Activated CD4-positive, alpha-beta T cell treated with anti-CD3 and anti-CD28 coated beads for 36 hours (primary cell): ENCODE results near the gene SLC12A1. TPM values are rescaled to one million over a fixed set of nuclear protein-coding genes. Genes with fewer than 3 reads are reported as not detected.

Source experiments
- ATAC-seq: fragments of 200-7000 bp; cut with Tn5 transposase; one replicate; pipeline ENCODE4 v1.10.0; 2021; ENCODE audit warnings: mild to moderate bottlenecking, moderate library complexity
- CTCF ChIA-PET: fragments of 350-600 bp; sonication (Branson Sonifier 250); formaldehyde crosslinking; loops from one replicate; lab custom pipeline; 2021; ENCODE audit warnings: antibody characterized with exemption; lab: Charles Lee
- POLR2A ChIA-PET: fragments of 350-600 bp; sonication (Branson Sonifier 250); formaldehyde crosslinking; loops from one replicate; lab custom pipeline; 2021; ENCODE audit warnings: antibody characterized with exemption, inconsistent platforms; lab: Charles Lee
- DNase-seq: peaks from one replicate; pipeline ENCODE4 v3.0.0-alpha.2; 2020
- H3K27ac Mint-ChIP-seq: one replicate; pipeline ENCODE4 v1.8.0; 2021; ENCODE audit warnings: mixed read lengths
- H3K27me3 Mint-ChIP-seq: one replicate; pipeline ENCODE4 v1.8.0; 2021; ENCODE audit warnings: mixed read lengths
- H3K36me3 Mint-ChIP-seq: one replicate; pipeline ENCODE4 v1.8.0; 2021; ENCODE audit warnings: low read depth, mixed read lengths
- H3K4me1 Mint-ChIP-seq: one replicate; pipeline ENCODE4 v1.8.0; 2021; ENCODE audit warnings: mixed read lengths
- H3K4me3 Mint-ChIP-seq: one replicate; pipeline ENCODE4 v1.8.0; 2021; ENCODE audit warnings: mild to moderate bottlenecking, moderate library complexity, mixed read lengths
- H3K9me3 Mint-ChIP-seq: one replicate; pipeline ENCODE4 v1.8.0; 2021; ENCODE audit warnings: low read depth, mixed read lengths
- intact Hi-C, 2 experiments: fragments of 100-400 bp; cut with DNase I in 1 of 2; cut with micrococcal nuclease in 1 of 2; formaldehyde crosslinking; loops; one replicate each; pipeline versions ENCODE4 v1.14.2 to v1.15.1; 2022 to 2024; cut with DNase I, micrococcal nuclease
- total RNA-seq, 2 experiments: library from RNA; stranded (reverse); gene quantifications; one replicate each; pipeline ENCODE4 v1.2.3, GENCODE V29; 2021

The SLC12A1 gene
- total RNA-seq, 2 experiments from 2014 or later, result not detected

- Mint-ChIP-seq H3K27ac (no peak overlapping the region), H3K36me3 (no peaks in the 10 kb centered on the region), H3K9me3 (no peaks in the 10 kb centered on the region), H3K4me3 (peak overlapping the region; percentile 4), H3K27me3 (peaks cover 40% of the 10 kb centered on the region), H3K4me1 (peaks cover 6% of the 10 kb centered on the region)
- ATAC-seq (no peak), DNase-seq (peak; percentile 71)
- intact Hi-C loops, result no loop called here
- ChIA-PET CTCF (no interaction called here), POLR2A (no interaction called here)
Measured at GRCh38 chr15:48190932-48191573, 15.0 kb upstream of the SLC12A1 start.

DNA sequence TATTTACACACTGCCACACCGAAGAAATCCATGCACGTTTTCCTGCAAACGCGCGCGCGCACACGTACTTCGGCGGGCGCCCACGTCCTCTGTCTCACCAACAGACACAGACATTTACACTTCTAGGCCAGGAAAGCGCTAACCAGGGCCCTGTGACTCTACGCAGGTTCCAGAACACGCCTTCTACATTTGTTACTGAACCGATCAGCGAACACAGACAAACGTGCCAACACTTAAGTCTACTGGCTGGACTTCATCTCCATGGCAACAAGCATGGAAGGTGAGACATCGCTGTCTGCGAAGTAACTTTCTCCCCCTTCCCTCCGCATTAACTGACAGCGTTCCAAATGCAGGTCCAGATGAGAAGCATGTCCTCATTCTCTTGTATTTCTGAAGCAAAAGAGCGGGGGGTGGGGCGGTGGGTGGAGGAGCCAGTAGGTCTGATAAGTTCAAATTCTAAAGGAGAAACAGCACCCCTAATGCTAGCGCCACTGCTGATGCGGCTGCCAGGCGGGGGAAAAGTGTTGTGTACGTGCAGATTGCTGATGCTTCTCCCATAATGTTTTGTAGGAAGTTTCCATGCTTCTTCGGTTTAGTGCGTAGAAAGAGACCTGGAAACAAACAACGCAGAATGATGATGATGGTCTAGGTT is 14.4 kb upstream of the SLC12A1 start, which contains the start of gene CTXN2:
TSS of gene CTXN2 (plus strand) at position 92 of the 652 bp plus-strand sequence. CDS start 9,636 bp downstream, outside the sequence.
- intact Hi-C loops, result no loop called here
- ATAC-seq (no peak), DNase-seq (no peak)
- ChIA-PET POLR2A (no interaction called here), CTCF (no interaction called here)
- Mint-ChIP-seq H3K36me3 (no peaks in the 10 kb centered on the region), H3K27ac (no peak within 1 kb of the TSS), H3K4me1 (peaks cover 6% of the 10 kb centered on the region), H3K9me3 (no peaks in the 10 kb centered on the region), H3K4me3 (peak within 1 kb of the TSS; percentile 4), H3K27me3 (peaks cover 41% of the 10 kb centered on the region)

DNA sequence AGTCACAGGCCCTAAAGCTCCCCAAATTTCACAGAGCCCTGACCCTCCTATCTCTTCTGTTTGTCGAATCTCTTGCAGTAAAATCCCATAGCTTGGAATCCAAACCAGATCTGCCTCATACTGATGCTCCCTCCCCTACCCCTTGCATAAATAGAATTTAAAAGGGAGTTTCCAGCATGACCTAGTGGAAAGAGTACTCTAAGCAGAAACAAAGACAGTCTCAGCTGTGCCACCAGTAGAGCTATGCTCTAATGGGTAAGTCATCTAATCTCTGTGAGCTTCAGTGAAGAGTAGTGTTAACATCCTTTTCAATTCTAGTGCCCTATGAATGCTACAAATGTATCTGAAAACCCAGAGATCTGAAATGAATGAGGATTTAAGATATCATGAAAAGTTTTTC is 4.0 kb upstream of the SLC12A1 start:
- CTCF ChIA-PET, result interaction anchor here (2.3 kb wide), 1 partner anchor 10 kb away, joined by 6 read pairs; no protein-coding TSS in a partner anchor

DNA sequence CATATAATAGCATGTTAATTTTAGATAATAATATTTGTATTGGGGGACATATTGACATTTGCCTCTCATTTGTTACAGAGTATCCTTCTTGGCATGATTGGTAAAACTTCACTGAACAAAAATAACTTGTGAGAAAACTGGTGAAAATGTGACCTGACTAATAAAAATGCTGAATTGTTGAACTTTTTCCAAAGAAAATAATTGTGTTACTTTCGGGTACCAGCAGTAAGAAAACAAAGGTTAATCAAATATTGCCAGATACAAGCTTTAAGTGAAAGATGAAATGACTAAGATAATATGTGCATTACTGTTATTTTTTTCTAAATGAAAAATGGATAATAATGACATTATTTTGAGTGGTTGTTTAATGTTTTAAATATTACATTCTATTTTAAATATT is 15.2 kb downstream of the SLC12A1 start:
- Mint-ChIP-seq H3K27ac (no peak overlapping the region), H3K27me3 (no peaks in the 10 kb centered on the region), H3K9me3 (no peaks in the 10 kb centered on the region), H3K4me3 (no peak overlapping the region), H3K4me1 (no peaks in the 10 kb centered on the region), H3K36me3 (no peaks in the 10 kb centered on the region)
- DNase-seq (no peak), ATAC-seq (no peak)
- CTCF ChIA-PET, result no interaction called here
- POLR2A ChIA-PET, result no interaction called here
- intact Hi-C loops, result no loop called here

More for the DNA sequence above, 4.0 kb upstream of the SLC12A1 start:
- no peaks in the 10 kb centered on the region for H3K36me3 Mint-ChIP-seq
- ATAC-seq (no peak), DNase-seq (no peak)
- peaks cover 19% of the 10 kb centered on the region for H3K27me3 Mint-ChIP-seq
- H3K9me3 Mint-ChIP-seq, result no peaks in the 10 kb centered on the region
- POLR2A ChIA-PET, result no interaction called here
- intact Hi-C loops, result no loop called here
- no peaks in the 10 kb centered on the region for H3K4me1 Mint-ChIP-seq
- no peak overlapping the region for H3K4me3 Mint-ChIP-seq
- no peak overlapping the region for H3K27ac Mint-ChIP-seq

DNA sequence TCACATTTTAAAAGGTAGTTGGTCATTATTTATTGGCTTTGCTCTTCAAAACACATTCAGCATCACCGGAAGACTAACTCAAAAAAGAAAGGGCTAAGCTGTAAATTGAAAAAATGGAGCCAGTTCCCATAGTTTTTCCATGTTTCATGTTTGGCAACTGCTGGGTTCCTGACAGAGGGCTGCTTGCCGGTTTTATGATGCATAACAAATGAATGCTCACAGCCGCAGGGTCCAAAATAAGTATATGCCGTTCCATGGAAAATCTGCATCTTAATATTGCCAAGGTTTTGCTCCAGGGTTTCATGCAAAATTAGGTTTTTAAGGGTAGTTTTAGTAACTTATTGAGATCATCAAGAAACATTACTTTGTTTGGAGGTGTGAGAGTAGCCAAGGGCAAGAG is 15.8 kb downstream of the SLC12A1 start:
- no peak for DNase-seq
- H3K9me3 Mint-ChIP-seq, result no peaks in the 10 kb centered on the region
- no peak overlapping the region for H3K4me3 Mint-ChIP-seq
- no peaks in the 10 kb centered on the region for H3K36me3 Mint-ChIP-seq
- ChIA-PET CTCF (no interaction called here), POLR2A (no interaction called here)
- no peaks in the 10 kb centered on the region for H3K4me1 Mint-ChIP-seq
- no peak for ATAC-seq
- no peak overlapping the region for H3K27ac Mint-ChIP-seq
- peaks cover under 1% of the 10 kb centered on the region for H3K27me3 Mint-ChIP-seq
- intact Hi-C loops, result no loop called here

GRCh38 chr15:48222627-48223026 is 16.5 kb downstream of the SLC12A1 start:
- Mint-ChIP-seq H3K4me1 (no peaks in the 10 kb centered on the region), H3K4me3 (no peak overlapping the region), H3K36me3 (no peaks in the 10 kb centered on the region), H3K27me3 (peaks cover 3% of the 10 kb centered on the region), H3K27ac (no peak overlapping the region), H3K9me3 (no peaks in the 10 kb centered on the region)
- no peak for ATAC-seq
- intact Hi-C loops, result no loop called here
- DNase-seq, result no peak
- CTCF ChIA-PET, result interaction anchor here (0.6 kb wide), 1 partner anchor 156 kb away, joined by 3 read pairs; no protein-coding TSS in a partner anchor
- POLR2A ChIA-PET, result no interaction called here

- Mint-ChIP-seq H3K4me3 (no peak overlapping the region), H3K9me3 (no peaks in the 10 kb centered on the region), H3K27me3 (peaks cover 3% of the 10 kb centered on the region), H3K4me1 (no peaks in the 10 kb centered on the region), H3K27ac (no peak overlapping the region), H3K36me3 (no peaks in the 10 kb centered on the region)
- DNase-seq (no peak), ATAC-seq (no peak)
- CTCF ChIA-PET, result no interaction called here
- POLR2A ChIA-PET, result no interaction called here
- intact Hi-C loops, result no loop called here
Measured at GRCh38 chr15:48225771-48226170, 19.7 kb downstream of the SLC12A1 start.

DNA sequence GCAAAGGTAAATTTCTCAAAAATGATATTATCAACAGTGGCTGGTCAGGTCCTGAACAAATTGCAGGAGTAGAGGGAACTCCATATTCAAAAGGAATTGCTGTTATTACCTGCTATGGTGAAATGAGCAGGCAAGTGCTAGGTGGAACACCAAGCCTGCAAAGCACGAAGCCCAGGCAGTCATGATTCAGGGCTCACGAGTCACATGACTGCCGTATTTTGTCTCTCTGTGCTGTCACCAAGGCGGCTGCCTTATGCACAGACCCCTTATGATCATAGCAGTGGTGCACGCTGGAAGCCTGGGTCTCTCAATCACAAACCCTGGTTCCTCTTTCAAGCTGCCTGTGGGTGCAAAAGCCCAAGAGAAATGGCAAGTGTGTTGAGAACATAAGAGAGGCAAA is 24.4 kb downstream of the SLC12A1 start:
- no peak overlapping the region for H3K4me3 Mint-ChIP-seq
- no peak for ATAC-seq
- no peak for DNase-seq
- intact Hi-C loops, result no loop called here
- H3K27me3 Mint-ChIP-seq, result peaks cover 10% of the 10 kb centered on the region
- H3K36me3 Mint-ChIP-seq, result no peaks in the 10 kb centered on the region
- H3K4me1 Mint-ChIP-seq, result no peaks in the 10 kb centered on the region
- H3K27ac Mint-ChIP-seq, result no peak overlapping the region
- CTCF ChIA-PET, result no interaction called here
- POLR2A ChIA-PET, result no interaction called here
- H3K9me3 Mint-ChIP-seq, result no peaks in the 10 kb centered on the region

GRCh38 chr15:48233246-48233645 is 27.1 kb downstream of the SLC12A1 start:
- ChIA-PET POLR2A (no interaction called here), CTCF (interaction anchor here (0.9 kb wide), 1 partner anchor 191 kb away, joined by 3 read pairs; no protein-coding TSS in a partner anchor)
- no peak overlapping the region for H3K27ac Mint-ChIP-seq
- no peak for DNase-seq
- H3K9me3 Mint-ChIP-seq, result no peaks in the 10 kb centered on the region
- no peaks in the 10 kb centered on the region for H3K4me1 Mint-ChIP-seq
- peaks cover 8% of the 10 kb centered on the region for H3K27me3 Mint-ChIP-seq
- ATAC-seq, result no peak
- intact Hi-C loops, result no loop called here
- no peak overlapping the region for H3K4me3 Mint-ChIP-seq
- H3K36me3 Mint-ChIP-seq, result no peaks in the 10 kb centered on the region

- Mint-ChIP-seq H3K36me3 (no peaks in the 10 kb centered on the region), H3K27ac (no peak overlapping the region)
Measured at GRCh38 chr15:48239334-48239733, 33.2 kb downstream of the SLC12A1 start.

DNA sequence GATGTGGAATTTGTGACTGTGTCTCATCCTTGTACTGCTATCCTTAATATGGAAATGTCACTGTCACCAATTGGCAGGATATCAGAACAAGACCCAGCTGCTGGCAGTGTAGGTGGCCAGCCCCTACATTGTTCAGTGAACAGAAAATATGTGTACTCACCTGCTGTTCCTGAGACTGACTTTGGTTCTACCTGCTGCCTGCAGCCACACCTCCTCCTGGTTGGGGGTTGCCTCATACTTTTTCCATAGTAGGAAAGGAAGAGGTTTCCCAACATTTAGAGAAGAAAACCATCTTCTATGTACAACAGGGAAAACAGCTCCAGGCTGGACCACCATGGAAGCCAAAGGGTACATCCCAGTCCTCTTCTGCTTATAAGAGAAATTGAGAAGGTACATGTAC is 35.9 kb downstream of the SLC12A1 start:
- Mint-ChIP-seq H3K4me1 (no peaks in the 10 kb centered on the region), H3K36me3 (no peaks in the 10 kb centered on the region), H3K27me3 (no peaks in the 10 kb centered on the region), H3K9me3 (no peaks in the 10 kb centered on the region), H3K27ac (no peak overlapping the region), H3K4me3 (no peak overlapping the region)
- CTCF ChIA-PET, result no interaction called here
- POLR2A ChIA-PET, result no interaction called here
- DNase-seq (no peak), ATAC-seq (no peak)
- intact Hi-C loops, result no loop called here

More at GRCh38 chr15:48239334-48239733, 33.2 kb downstream of the SLC12A1 start:
- Mint-ChIP-seq H3K27me3 (no peaks in the 10 kb centered on the region), H3K9me3 (no peaks in the 10 kb centered on the region), H3K4me3 (no peak overlapping the region), H3K4me1 (no peaks in the 10 kb centered on the region)
- no peak for DNase-seq
- ChIA-PET CTCF (no interaction called here), POLR2A (no interaction called here)
- intact Hi-C loops, result no loop called here
- no peak for ATAC-seq

DNA sequence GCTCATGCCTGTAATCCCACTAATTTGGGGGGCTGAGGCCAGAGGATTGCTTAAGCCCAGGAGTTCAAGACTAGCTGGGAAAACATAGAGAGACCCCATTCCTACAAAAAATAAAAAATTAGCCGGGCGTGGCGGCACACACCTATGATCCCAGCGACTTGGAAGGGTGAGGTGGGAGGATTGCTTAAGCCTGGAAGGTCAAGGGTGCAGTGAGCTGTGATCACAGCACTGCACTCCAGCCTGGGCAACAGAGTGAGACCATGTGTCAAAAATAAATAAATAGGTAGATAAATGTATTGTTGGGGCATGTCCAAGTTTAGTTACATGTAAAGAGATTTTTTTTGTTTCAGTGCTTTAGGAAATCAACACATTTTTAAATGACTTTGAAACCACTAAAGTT is 36.4 kb downstream of the SLC12A1 start:
- intact Hi-C loops, result no loop called here
- Mint-ChIP-seq H3K4me1 (no peaks in the 10 kb centered on the region), H3K27me3 (no peaks in the 10 kb centered on the region)

More for the DNA sequence above, 36.4 kb downstream of the SLC12A1 start:
- H3K36me3 Mint-ChIP-seq, result no peaks in the 10 kb centered on the region
- ChIA-PET POLR2A (no interaction called here), CTCF (no interaction called here)
- H3K9me3 Mint-ChIP-seq, result no peaks in the 10 kb centered on the region
- no peak overlapping the region for H3K27ac Mint-ChIP-seq
- ATAC-seq (no peak), DNase-seq (no peak)
- no peak overlapping the region for H3K4me3 Mint-ChIP-seq
